Esophagus muscularis mucosa (tissue), 3 donors: Measurements from ENCODE around the gene RPAP3.

Source experiments
- CTCF ChIP-seq, 3 experiments: fragments of 200-600 bp in 2 of 3; fragments of 450-650 bp in 1 of 3; sonication (generic) in 2 of 3; IDR thresholded peaks; one replicate each; pipeline ENCODE4 v1.5.1; 2017 to 2019; ENCODE audit warnings: antibody characterized with exemption in 3 of 3, mild to moderate bottlenecking in 2 of 3, moderate library complexity in 1 of 3
- POLR2AphosphoS5 ChIP-seq, 2 donors: sonication (generic); formaldehyde crosslinking; IDR thresholded peaks; one replicate each; pipeline ENCODE4 v1.6.1; 2017; ENCODE audit warnings: antibody characterized with exemption in 2 of 2

GRCh38 chr12:47611906-47612305 is 93.9 kb downstream of the RPAP3 start:
- TF ChIP-seq CTCF (IDR thresholded peaks at IDR 0.05) (no peak), POLR2AphosphoS5 (IDR thresholded peaks at IDR 0.05) (no peak)
